Lower leg skin (tissue), 4 donors: ENCODE results near the gene CTRL. TPM values are rescaled to one million over a fixed set of nuclear protein-coding genes. Genes with fewer than 3 reads are reported as not detected.

ENCODE experiments used
- DNase-seq, 2 donors: peaks; one replicate each; pipeline ENCODE4 v3.0.0-alpha.2; 2019; ENCODE audit warnings: low spot score in 2 of 2
- H3K4me3 ChIP-seq: fragments of 200-600 bp; sonication (generic); 2 replicates; pipeline ENCODE4 v1.5.1; 2017; ENCODE audit warnings: mild to moderate bottlenecking, low read depth; ENCODE audit not compliant: poor library complexity, severe bottlenecking
- CTCF ChIP-seq, 3 donors: fragments of 450-650 bp; IDR thresholded peaks; one replicate each; pipeline ENCODE4 v1.5.1; 2016; ENCODE audit warnings: antibody characterized with exemption in 3 of 3, mild to moderate bottlenecking in 3 of 3, moderate library complexity in 2 of 3
- POLR2A ChIP-seq, 2 donors: fragments of 450-650 bp; IDR thresholded peaks; one replicate each; pipeline ENCODE4 v1.6.1; 2016 to 2017; ENCODE audit warnings: antibody characterized with exemption in 2 of 2, mild to moderate bottlenecking in 1 of 2, moderate library complexity in 1 of 2
- WGBS, 2 donors: methylation state at CpG; one replicate each; pipeline ENCODE4 v1.1.5; 2018; 5-methylcytosine and 5-hydroxymethylcytosine counted together
- intact Hi-C: fragments of 100-400 bp; cut with DNase I; formaldehyde crosslinking; loops from one replicate; pipeline ENCODE4 v1.15.0; 2023; ENCODE audit warnings: low total_unique reads
- total RNA-seq, 4 donors: library from RNA; depleted of rRNA; stranded (reverse); fragments of >200 nt; gene quantifications; one replicate each; pipeline ENCODE4 v1.1.0, GENCODE V29; 2016

CTRL gene
- total RNA-seq, 4 donors from 2014 or later, result 0.84 to 1.7 TPM; not detected in 2

GRCh38 chr16:67914758-67915495 lies 16.7 kb downstream of the CTRL start:
- WGBS, 2 donors, result 48% methylated on average over 7 of the region's 7 CpGs
- H3K4me3 ChIP-seq, result no peak overlapping the region
- TF ChIP-seq POLR2A (IDR thresholded peaks at IDR 0.05), result no peak
- TF ChIP-seq CTCF (IDR thresholded peaks at IDR 0.05), result no peak
- no peak for DNase-seq
- intact Hi-C loops, result no loop called here

GRCh38 chr16:67910158-67910557 lies 21.5 kb downstream of the CTRL start:
- intact Hi-C loops, result no loop called here
- TF ChIP-seq CTCF (IDR thresholded peaks at IDR 0.05) (no peak), POLR2A (IDR thresholded peaks at IDR 0.05) (no peak)

GRCh38 chr16:67909056-67909742 lies 22.5 kb downstream of the CTRL start:
- DNase-seq, result no peak
- TF ChIP-seq POLR2A (IDR thresholded peaks at IDR 0.05) (no peak), CTCF (IDR thresholded peaks at IDR 0.05) (no peak)
- intact Hi-C loops, result no loop called here
- 93 to 96% methylated on average over 26 to 36 of the region's 36 CpGs for WGBS, 2 donors
- no peak overlapping the region for H3K4me3 ChIP-seq

More at GRCh38 chr16:67910158-67910557, 21.5 kb downstream of the CTRL start:
- 58 to 60% methylated on average over 2 of the region's 2 CpGs for WGBS, 2 donors
- DNase-seq, result no peak
- no peak overlapping the region for H3K4me3 ChIP-seq

GRCh38 chr16:67907397-67908180 lies 24.1 kb downstream of the CTRL start:
- 90 to 94% methylated on average over 11 of the region's 11 CpGs for WGBS, 2 donors
- intact Hi-C loops, result no loop called here
- DNase-seq, result no peak
- TF ChIP-seq CTCF (IDR thresholded peaks at IDR 0.05) (no peak), POLR2A (IDR thresholded peaks at IDR 0.05) (no peak)
- H3K4me3 ChIP-seq, result no peak overlapping the region

- DNase-seq, result no peak
- intact Hi-C loops, result no loop called here
- no peak for TF ChIP-seq CTCF (IDR thresholded peaks at IDR 0.05)
- no peak for TF ChIP-seq POLR2A (IDR thresholded peaks at IDR 0.05)
- H3K4me3 ChIP-seq, result no peak overlapping the region
- WGBS, 2 donors, result 84 to 97% methylated on average over 4 of the region's 4 CpGs
Observed at GRCh38 chr16:67902831-67903230, 28.8 kb downstream of the CTRL start.
